GM12878 (cell line): Measurements from ENCODE around the gene FLACC1. TPM values are rescaled to one million over a fixed set of nuclear protein-coding genes. Genes with fewer than 3 reads are reported as not detected.

ENCODE experiments used
- ATAC-seq: fragments of 200-7000 bp; cut with Tn5 transposase; 3 replicates; pipeline ENCODE4 v1.9.1; 2020; ENCODE audit warnings: mild to moderate bottlenecking, moderate library complexity
- Bru-seq: library from RNA; stranded (reverse); fragments of 400-500 nt; gene quantifications from one replicate; lab custom pipeline; 2021; lab: Mats Ljungman, UMichigan
- BruChase-seq, 2 experiments: library from RNA; stranded (reverse); fragments of 400-500 nt; gene quantifications; one replicate each; lab custom pipeline; 2021; lab: Mats Ljungman, UMichigan
- BruUV-seq: library from RNA; stranded (reverse); fragments of 400-500 nt; replicated peaks from 2 replicates; lab custom pipeline; 2021; lab: Mats Ljungman, UMichigan
- CTCF ChIA-PET: fragments of 300-600 bp; sonication (Branson Sonifier 250); formaldehyde crosslinking; extraction: SDS; loops from one replicate; lab custom pipeline; 2021; ENCODE audit warnings: inconsistent platforms; lab: Yijun Ruan, JAX
- POLR2A ChIA-PET: fragments of 350-600 bp; formaldehyde crosslinking; extraction: SDS; loops from one replicate; lab custom pipeline; 2021; ENCODE audit warnings: inconsistent platforms; lab: Charles Lee
- RAD21 ChIA-PET: fragments of 300-600 bp; sonication (Branson Sonifier 250); formaldehyde crosslinking; loops from one replicate; lab custom pipeline; 2023; ENCODE audit warnings: antibody characterized with exemption; ENCODE audit not compliant: unreplicated experiment; lab: Charles Lee
- SMC1A ChIA-PET: fragments of 300-600 bp; sonication (Branson Sonifier 250); formaldehyde crosslinking; loops from one replicate; lab custom pipeline; 2023; ENCODE audit not compliant: unreplicated experiment, uncharacterized antibody; lab: Charles Lee
- DNase-seq: peaks from one replicate; pipeline ENCODE4 v3.0.0-alpha.2; 2011; ENCODE audit warnings: low read depth, low spot score
- FAIRE-seq: peaks from 3 replicates; lab custom pipeline; 2011; peaks lifted over from hg19 to GRCh38; lab: Jason Lieb, UNC
- H2AFZ ChIP-seq: 2 replicates; pipeline ENCODE4 v1.6.0; 2011; ENCODE audit warnings: low read depth, low read length, control low read depth; ENCODE audit not compliant: control insufficient read depth
- H3K27ac ChIP-seq: 2 replicates; pipeline ENCODE4 v1.5.1; 2011; ENCODE audit warnings: control low read depth; ENCODE audit not compliant: control insufficient read depth, insufficient read depth
- H3K27me3 ChIP-seq, 2 experiments: replicated peaks in 1 of 2; 2 replicates each; pipeline versions ENCODE4 v1.6.0 to v1.6.1; 2011; ENCODE audit warnings: low read length in 1 of 2; ENCODE audit not compliant: control insufficient read depth in 2 of 2, insufficient read depth in 2 of 2
- H3K36me3 ChIP-seq, 2 experiments: 2 replicates each; pipeline ENCODE4 v1.5.1; 2011; ENCODE audit warnings: low read length in 1 of 2; ENCODE audit not compliant: control insufficient read depth in 2 of 2, insufficient read depth in 2 of 2
- H3K4me1 ChIP-seq: 2 replicates; pipeline ENCODE4 v1.6.1; 2011; ENCODE audit warnings: mild to moderate bottlenecking, low read length, moderate library complexity, mixed read lengths; ENCODE audit not compliant: control insufficient read depth, insufficient read depth
- H3K4me2 ChIP-seq: 2 replicates; pipeline ENCODE4 v1.6.0; 2011; ENCODE audit warnings: control low read depth; ENCODE audit not compliant: control insufficient read depth, insufficient read depth
- H3K4me3 ChIP-seq: fragments of 200-600 bp; sonication (generic); 2 replicates; pipeline ENCODE4 v1.5.1; 2016
- H3K79me2 ChIP-seq: 2 replicates; pipeline ENCODE4 v1.6.0; 2011; ENCODE audit warnings: low read length; ENCODE audit not compliant: control insufficient read depth, insufficient read depth
- H3K9ac ChIP-seq: 2 replicates; pipeline ENCODE4 v1.8.0; 2011; ENCODE audit warnings: low read length, control low read depth, mixed read lengths; ENCODE audit not compliant: control insufficient read depth, insufficient read depth
- H3K9me3 ChIP-seq: replicated peaks from 3 replicates; pipeline ENCODE4 v1.5.1; 2011; ENCODE audit warnings: mild to moderate bottlenecking, low read length; ENCODE audit not compliant: control insufficient read depth, insufficient read depth
- H4K20me1 ChIP-seq: 2 replicates; pipeline ENCODE4 v1.6.0; 2011; ENCODE audit not compliant: control insufficient read depth, insufficient read depth
- BACH1 ChIP-seq: fragments of 450-650 bp; IDR thresholded peaks from 2 replicates; pipeline ENCODE4 v1.6.1; 2017; ENCODE audit warnings: mild to moderate bottlenecking, borderline replicate concordance
- E2F4 ChIP-seq: IDR thresholded peaks from 2 replicates; pipeline ENCODE4 v1.6.1; 2012; ENCODE audit warnings: low read depth, low read length, improper control_type of control experiment
- MAX ChIP-seq: IDR thresholded peaks from 2 replicates; pipeline ENCODE4 v1.6.1; 2012; ENCODE audit warnings: low read depth, low read length, improper control_type of control experiment
- NFIC ChIP-seq: IDR thresholded peaks from 2 replicates; pipeline ENCODE4 v1.6.1; 2012; ENCODE audit warnings: low read depth, mild to moderate bottlenecking, inconsistent platforms, low read length, moderate library complexity
- NFYB ChIP-seq: IDR thresholded peaks from 2 replicates; pipeline ENCODE4 v1.6.1; 2011; ENCODE audit warnings: low read depth, mild to moderate bottlenecking, low read length, improper control_type of control experiment, moderate library complexity; ENCODE audit not compliant: insufficient read depth
- NR2C1 ChIP-seq: fragments of 450-650 bp; IDR thresholded peaks from 2 replicates; pipeline ENCODE4 v1.6.1; 2017; ENCODE audit warnings: antibody characterized with exemption, mild to moderate bottlenecking, moderate library complexity
- YY1 ChIP-seq: IDR thresholded peaks from 2 replicates; pipeline ENCODE4 v1.6.1; 2011; ENCODE audit warnings: low read depth, mild to moderate bottlenecking, low read length
- WGBS: methylation state at CpG from one replicate; pipeline ENCODE4 v1.1.6; 2016; ENCODE audit warnings: low lambda C conversion rate; ENCODE audit not compliant: insufficient replicate concordance, insufficient coverage; ENCODE audit errors: missing lambda C conversion rate; 5-methylcytosine and 5-hydroxymethylcytosine counted together
- in situ Hi-C: fragments of 300-500 bp; cut with MboI; formaldehyde crosslinking; loops from 9 replicates; pipeline ENCODE4 v1.14.3; 2018; ENCODE audit warnings: mixed read lengths
- intact Hi-C: fragments of 100-400 bp; cut with micrococcal nuclease; formaldehyde crosslinking; loops from one replicate; pipeline ENCODE4 v1.14.2; 2022; ENCODE audit not compliant: unreplicated experiment
- long read RNA-seq, 2 experiments: library from polyadenylated mRNA; unstranded; transcript quantifications; one replicate each; pipeline ENCODE4 v2.0.0, GENCODE V29; 2019 to 2020
- polyA minus RNA-seq, 3 experiments: library from RNA; depleted of rRNA, polyadenylated mRNA; stranded (reverse); fragments of >200 nt; gene quantifications; 2 replicates each; pipeline ENCODE4 v1.2.3, GENCODE V29; 2011
- polyA plus RNA-seq, 11 experiments: library from polyadenylated mRNA; depleted of rRNA in 4 of 11; unstranded in 6 of 11; stranded (reverse) in 5 of 11; fragments of >200 nt; fragmentation: Nextera tagmentation in 4 of 11; fragmentation: Illumina TruSeq in 1 of 11; extraction: Ambion mirVana in 4 of 11; extraction: Trizol in 1 of 11; gene quantifications; 1 replicate in 1 of 11; 2 replicates in 10 of 11; pipeline versions ENCODE4 v1.2.1 to v1.2.3, GENCODE V29; 2011 to 2016; ENCODE audit warnings: inconsistent platforms in 2 of 11, missing spikeins in 2 of 11, low read depth in 1 of 11
- total RNA-seq, 4 experiments: library from RNA; depleted of rRNA in 3 of 4; stranded (reverse); fragments of >200 nt in 3 of 4; fragmentation: Illumina TruSeq in 1 of 4; extraction: Trizol in 1 of 4; gene quantifications; 2 replicates each; pipeline versions ENCODE4 v1.2.1 to v1.2.3, GENCODE V29; 2013 to 2021
- TF ChIP-seq, protein P1 (sequence below): IDR thresholded peaks from 2 replicates; pipeline ENCODE4 v1.6.1; 2011; ENCODE audit warnings: borderline replicate concordance, low read depth, mild to moderate bottlenecking, moderate library complexity, mixed read lengths, low read length; ENCODE audit not compliant: insufficient read depth; ENCODE audit errors: extremely low read length
- TF ChIP-seq, protein P2 (sequence below): fragments of 450-650 bp; IDR thresholded peaks from 2 replicates; pipeline ENCODE4 v1.6.1; 2016; ENCODE audit warnings: mild to moderate bottlenecking

The FLACC1 gene
- 0.31 and 0.78 TPM in 2 replicates for total RNA-seq (2013; cell fraction: nucleolus; rRNA removed)
- 0.28 and 0.38 TPM in 2 replicates for total RNA-seq (2014; rRNA removed)
- 0.36 and 0.37 TPM in 2 replicates for total RNA-seq (2014; rRNA removed; fragmentation: Illumina TruSeq; extraction: Trizol)
- total RNA-seq (2021), result 0.29 and 0.54 TPM in 2 replicates
- not detected for polyA plus RNA-seq (2011; ENCODE audit: low read depth)
- 0.08 and 0.13 TPM in 2 replicates for polyA plus RNA-seq (2011; rRNA removed)
- 0.10 TPM in 2 replicates for polyA plus RNA-seq (2011; cell fraction: cytosol; rRNA removed)
- polyA plus RNA-seq (2011; cell fraction: nucleus; rRNA removed), result 0.19 and 0.28 TPM in 2 replicates
- polyA plus RNA-seq (2012), result not detected in 2 replicates
- polyA plus RNA-seq (2014; fragmentation: Illumina TruSeq; extraction: Trizol), result 0.32 and 0.47 TPM in 2 replicates
- polyA plus RNA-seq (2014; fragmentation: Nextera tagmentation; extraction: Ambion mirVana), result under 1 TPM; 0.14 to 0.16 TPM
- 0.27 and 0.32 TPM in 2 replicates for polyA plus RNA-seq (2014; rRNA removed)
- not detected for polyA plus RNA-seq (2016; fragmentation: Nextera tagmentation; extraction: Ambion mirVana)
- polyA minus RNA-seq (2011; rRNA and poly(A)+ RNA removed), result 0.44 TPM in 1 of 2 replicates, not detected in the other
- polyA minus RNA-seq (2011; cell fraction: cytosol; rRNA and poly(A)+ RNA removed), result not detected in 2 replicates
- 0.24 TPM in 1 of 2 replicates, not detected in the other for polyA minus RNA-seq (2011; cell fraction: nucleus; rRNA and poly(A)+ RNA removed)
- percentile 36 among the genes with signal in this experiment for Bru-seq, nascent RNA
- BruChase-seq, experiment 1, labeled RNA remaining after a 6-hour chase, result percentile 32 among the genes with signal in this experiment
- percentile 34 among the genes with signal in this experiment for BruChase-seq, experiment 2, labeled RNA remaining after a 2-hour chase
- long read RNA-seq, experiment 1, result 0 reads
- long read RNA-seq, experiment 2, result 0 reads

GRCh38 chr2:201357221-201357620 is at the start of gene FLACC1:
FLACC1 (minus strand) TSS chr2:201357345; CDS start chr2:201351404, 5,941 bp downstream.
- H3K4me2 ChIP-seq, result no peak within 1 kb of the TSS
- H3K4me1 ChIP-seq, result no peaks in the 10 kb centered on the region
- no peak within 1 kb of the TSS for H3K4me3 ChIP-seq
- no peaks in the 10 kb centered on the region for H3K36me3 ChIP-seq
- ATAC-seq, result peak; percentile 63
- H3K79me2 ChIP-seq, result no peaks in the 10 kb centered on the region
- FAIRE-seq, result no peak
- WGBS, result 80% methylated on average over 1 of the region's 1 CpG
- POLR2A ChIA-PET, result no interaction called here
- RAD21 ChIA-PET, result interaction anchor here (1.2 to 1.3 kb wide), 2 partner anchors 120 to 174 kb away, joined by 4 to 6 read pairs; partner anchors contain the start of gene CASP10
- no peaks in the 10 kb centered on the region for H3K9me3 ChIP-seq
- TF ChIP-seq, protein P1, sequence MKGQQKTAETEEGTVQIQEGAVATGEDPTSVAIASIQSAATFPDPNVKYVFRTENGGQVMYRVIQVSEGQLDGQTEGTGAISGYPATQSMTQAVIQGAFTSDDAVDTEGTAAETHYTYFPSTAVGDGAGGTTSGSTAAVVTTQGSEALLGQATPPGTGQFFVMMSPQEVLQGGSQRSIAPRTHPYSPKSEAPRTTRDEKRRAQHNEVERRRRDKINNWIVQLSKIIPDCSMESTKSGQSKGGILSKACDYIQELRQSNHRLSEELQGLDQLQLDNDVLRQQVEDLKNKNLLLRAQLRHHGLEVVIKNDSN, result no peak
- no peak for TF ChIP-seq NFIC
- no peak for TF ChIP-seq MAX
- no peak for TF ChIP-seq YY1
- peak; percentile 68 for TF ChIP-seq NFYB
- TF ChIP-seq BACH1, result no peak
- TF ChIP-seq, protein P2, sequence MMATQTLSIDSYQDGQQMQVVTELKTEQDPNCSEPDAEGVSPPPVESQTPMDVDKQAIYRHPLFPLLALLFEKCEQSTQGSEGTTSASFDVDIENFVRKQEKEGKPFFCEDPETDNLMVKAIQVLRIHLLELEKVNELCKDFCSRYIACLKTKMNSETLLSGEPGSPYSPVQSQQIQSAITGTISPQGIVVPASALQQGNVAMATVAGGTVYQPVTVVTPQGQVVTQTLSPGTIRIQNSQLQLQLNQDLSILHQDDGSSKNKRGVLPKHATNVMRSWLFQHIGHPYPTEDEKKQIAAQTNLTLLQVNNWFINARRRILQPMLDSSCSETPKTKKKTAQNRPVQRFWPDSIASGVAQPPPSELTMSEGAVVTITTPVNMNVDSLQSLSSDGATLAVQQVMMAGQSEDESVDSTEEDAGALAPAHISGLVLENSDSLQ, result peak; percentile 39
- no peak for TF ChIP-seq E2F4
- TF ChIP-seq NR2C1, result no peak
- no peak within 1 kb of the TSS for H2AFZ ChIP-seq
- DNase-seq, result no peak
- no peak within 1 kb of the TSS for H3K9ac ChIP-seq
- no TSS peak for BruUV-seq
- in situ Hi-C loops, result no loop called here
- CTCF ChIA-PET, result interaction anchor here (0.7 to 3.6 kb wide), 7 partner anchors 11 to 175 kb away, joined by 3 to 13 read pairs (median 3); partner anchors contain the start of gene CASP10
- no peak within 1 kb of the TSS for H3K27ac ChIP-seq
- no peaks in the 10 kb centered on the region for H4K20me1 ChIP-seq
- intact Hi-C loops, result no loop called here
- SMC1A ChIA-PET, result interaction anchor here (1.4 to 2.4 kb wide), 3 partner anchors 11 to 124 kb away, joined by 5 to 9 read pairs (median 6); no protein-coding TSS in a partner anchor
- H3K27me3 ChIP-seq, result no peaks in the 10 kb centered on the region
